Lower leg skin (tissue), 3 donors: ENCODE results near the gene FAM221A.

Experiments used
- CTCF ChIP-seq, 3 donors: fragments of 450-650 bp; IDR thresholded peaks; one replicate each; pipeline ENCODE4 v1.5.1; 2016; ENCODE audit warnings: antibody characterized with exemption in 3 of 3, mild to moderate bottlenecking in 3 of 3, moderate library complexity in 2 of 3
- POLR2A ChIP-seq, 2 donors: fragments of 450-650 bp; IDR thresholded peaks; one replicate each; pipeline ENCODE4 v1.6.1; 2016 to 2017; ENCODE audit warnings: antibody characterized with exemption in 2 of 2, mild to moderate bottlenecking in 1 of 2, moderate library complexity in 1 of 2

GRCh38 chr7:23751852-23752251 is 71.9 kb downstream of the FAM221A start:
- TF ChIP-seq CTCF (IDR thresholded peaks at IDR 0.05) (no peak), POLR2A (IDR thresholded peaks at IDR 0.05) (no peak)
